Spleen (tissue), 11 donors: ENCODE data around the gene TMEM128. TPM values are rescaled to one million over a fixed set of nuclear protein-coding genes. Genes with fewer than 3 reads are reported as not detected.
"Not testable (repeated sequence)": the region's sequence is repeated elsewhere in the genome, so short reads cannot be mapped to it uniquely, and the experiment has no call there.

ENCODE experiments used
- DNase-seq: peaks from one replicate; pipeline ENCODE4 v3.0.0-alpha.2; 2020
- H3K27ac ChIP-seq, 8 donors: fragments of 200-600 bp; sonication (generic) in 7 of 8; 1 replicate in 4 of 8; 2 replicates in 4 of 8; pipeline versions ENCODE4 v1.5.0 to v1.8.0; 2016 to 2021; ENCODE audit warnings: inconsistent platforms in 4 of 8, mild to moderate bottlenecking in 4 of 8, moderate library complexity in 1 of 8
- H3K27me3 ChIP-seq, 7 donors: fragments of 200-600 bp; sonication (generic) in 6 of 7; replicated peaks in 1 of 7; 1 replicate in 4 of 7; 2 replicates in 3 of 7; pipeline versions ENCODE4 v1.5.0 to v1.8.0; 2016 to 2021; ENCODE audit warnings: inconsistent platforms in 3 of 7, mild to moderate bottlenecking in 1 of 7
- H3K36me3 ChIP-seq, 6 donors: fragments of 200-600 bp; sonication (generic) in 5 of 6; 1 replicate in 4 of 6; 2 replicates in 2 of 6; pipeline versions ENCODE4 v1.5.0 to v1.8.0; 2016 to 2021; ENCODE audit warnings: inconsistent platforms in 2 of 6
- H3K4me1 ChIP-seq, 6 donors: fragments of 200-600 bp; sonication (generic) in 5 of 6; 1 replicate in 3 of 6; 2 replicates in 3 of 6; pipeline versions ENCODE4 v1.5.0 to v1.8.0; 2016 to 2021; ENCODE audit warnings: inconsistent platforms in 3 of 6
- H3K4me3 ChIP-seq, 8 donors: fragments of 200-600 bp; sonication (generic) in 7 of 8; 1 replicate in 4 of 8; 2 replicates in 4 of 8; pipeline versions ENCODE4 v1.5.0 to v1.8.0; 2016 to 2021; ENCODE audit warnings: inconsistent platforms in 4 of 8, mild to moderate bottlenecking in 4 of 8, moderate library complexity in 2 of 8
- H3K9me3 ChIP-seq, 8 donors: fragments of 200-600 bp; sonication (generic) in 7 of 8; 1 replicate in 4 of 8; 2 replicates in 4 of 8; pipeline versions ENCODE4 v1.5.0 to v1.8.0; 2016 to 2021; ENCODE audit warnings: inconsistent platforms in 4 of 8
- POLR2A ChIP-seq, 3 donors: fragments of 450-650 bp; IDR thresholded peaks; one replicate each; pipeline ENCODE4 v1.5.1; 2017; ENCODE audit warnings: antibody characterized with exemption in 3 of 3, mild to moderate bottlenecking in 1 of 3
- POLR2AphosphoS5 ChIP-seq, 3 donors: sonication (generic); formaldehyde crosslinking; IDR thresholded peaks; one replicate each; pipeline ENCODE4 v1.5.1; 2017; ENCODE audit warnings: antibody characterized with exemption in 3 of 3
- WGBS, 5 donors: extraction: QIAGEN DNeasy Blood & Tissue Kit in 3 of 5; methylation state at CpG; one replicate each; pipeline versions ENCODE4 v1.1.5 to v1.1.7; 2013 to 2018; 5-methylcytosine and 5-hydroxymethylcytosine counted together
- intact Hi-C: fragments of 100-400 bp; cut with DNase I; formaldehyde crosslinking; loops from one replicate; pipeline ENCODE4 v1.15.0; 2023; ENCODE audit warnings: low total_unique reads
- polyA plus RNA-seq, 3 donors: library from polyadenylated mRNA; stranded (reverse); fragments of 200-250 nt; gene quantifications; one replicate each; pipeline ENCODE4 v1.2.1, GENCODE V29; 2013
- total RNA-seq, 7 donors: library from RNA; depleted of rRNA in 3 of 7; stranded (reverse); fragments of >200 nt in 3 of 7; fragmentation: NEBNext Ultra II Directional in 4 of 7; extraction: Animal tissue kit (Norgen Biotek cat#: 25700) in 4 of 7; gene quantifications; one replicate each; pipeline versions ENCODE4 v1.1.0 to v1.2.1, GENCODE V29; 2016 to 2021
- TF ChIP-seq, protein P1 (sequence below), 11 experiments: fragments of 200-600 bp in 7 of 11; fragments of 450-650 bp in 4 of 11; sonication (generic) in 4 of 11; IDR thresholded peaks in 8 of 11; conservative IDR thresholded peaks in 3 of 11; 1 replicate in 7 of 11; 2 replicates in 4 of 11; pipeline versions ENCODE4 v1.4.0 to v1.8.0; 2016 to 2021; ENCODE audit warnings: antibody characterized with exemption in 11 of 11, inconsistent platforms in 4 of 11, mild to moderate bottlenecking in 1 of 11
- donor health status: healthy with polysubstance abuse.
- donor health status: DM: no; HTN: no; CAD: no; lungs with moderate emphysema.
- donor health status: DM: no; HTN: no; CAD: no.
- donor health status: Bipolar disorder and iron deficiency.
- donor health status: healthy.
- donor health status: DM: no; HTN: no; CAD: no.
- donor health status: DM: yes; HTN: yes; CAD: no.

Gene TMEM128
- total and polyA plus RNA-seq, 10 donors, result 16.3 to 25.6 (median 21.6) TPM

GRCh38 chr4:4200624-4201023, 47.4 kb downstream of the TMEM128 start:
- no peak for DNase-seq
- H3K27me3 ChIP-seq, result peaks cover 0 to 37% (median 0%) of the 10 kb centered on the region in 7 donors
- no peak overlapping the region for H3K4me3 ChIP-seq
- 52 to 71% (median 70%) methylated on average over 4 of the region's 4 CpGs for WGBS, 5 donors
- H3K36me3 ChIP-seq, result no peaks in the 10 kb centered on the region
- no peak for TF ChIP-seq POLR2AphosphoS5 (IDR thresholded peaks at IDR 0.05)
- TF ChIP-seq POLR2A (IDR thresholded peaks at IDR 0.05), result no peak
- TF ChIP-seq, protein P1, sequence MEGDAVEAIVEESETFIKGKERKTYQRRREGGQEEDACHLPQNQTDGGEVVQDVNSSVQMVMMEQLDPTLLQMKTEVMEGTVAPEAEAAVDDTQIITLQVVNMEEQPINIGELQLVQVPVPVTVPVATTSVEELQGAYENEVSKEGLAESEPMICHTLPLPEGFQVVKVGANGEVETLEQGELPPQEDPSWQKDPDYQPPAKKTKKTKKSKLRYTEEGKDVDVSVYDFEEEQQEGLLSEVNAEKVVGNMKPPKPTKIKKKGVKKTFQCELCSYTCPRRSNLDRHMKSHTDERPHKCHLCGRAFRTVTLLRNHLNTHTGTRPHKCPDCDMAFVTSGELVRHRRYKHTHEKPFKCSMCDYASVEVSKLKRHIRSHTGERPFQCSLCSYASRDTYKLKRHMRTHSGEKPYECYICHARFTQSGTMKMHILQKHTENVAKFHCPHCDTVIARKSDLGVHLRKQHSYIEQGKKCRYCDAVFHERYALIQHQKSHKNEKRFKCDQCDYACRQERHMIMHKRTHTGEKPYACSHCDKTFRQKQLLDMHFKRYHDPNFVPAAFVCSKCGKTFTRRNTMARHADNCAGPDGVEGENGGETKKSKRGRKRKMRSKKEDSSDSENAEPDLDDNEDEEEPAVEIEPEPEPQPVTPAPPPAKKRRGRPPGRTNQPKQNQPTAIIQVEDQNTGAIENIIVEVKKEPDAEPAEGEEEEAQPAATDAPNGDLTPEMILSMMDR (IDR thresholded peaks at IDR 0.05 in 8 of 11, conservative IDR thresholded peaks at IDR 0.05 in 3 of 11), result no peak
- no peak overlapping the region for H3K27ac ChIP-seq
- intact Hi-C loops, result no loop called here
- H3K9me3 ChIP-seq, result peaks cover 0 to 5% (median 0%) of the 10 kb centered on the region in 8 donors
- no peaks in the 10 kb centered on the region for H3K4me1 ChIP-seq

- no peak for TF ChIP-seq POLR2A (IDR thresholded peaks at IDR 0.05)
- TF ChIP-seq POLR2AphosphoS5 (IDR thresholded peaks at IDR 0.05), result no peak
- TF ChIP-seq, protein P1 (IDR thresholded peaks at IDR 0.05 in 8 of 11, conservative IDR thresholded peaks at IDR 0.05 in 3 of 11), result no peak
- H3K27ac ChIP-seq, result no peak overlapping the region
- no peak overlapping the region for H3K4me3 ChIP-seq
- H3K9me3 ChIP-seq, result peaks cover 0 to 5% (median 0%) of the 10 kb centered on the region in 8 donors
- intact Hi-C loops, result no loop called here
- no peaks in the 10 kb centered on the region for H3K36me3 ChIP-seq
- H3K4me1 ChIP-seq, result no peaks in the 10 kb centered on the region
- WGBS, 5 donors, result 81 to 100% (median 86%) methylated on average over 3 of the region's 3 CpGs
- no peak for DNase-seq
- peaks cover 0 to 23% (median 0%) of the 10 kb centered on the region in 7 donors for H3K27me3 ChIP-seq
Measured at GRCh38 chr4:4195354-4195753, 52.7 kb downstream of the TMEM128 start.

DNA sequence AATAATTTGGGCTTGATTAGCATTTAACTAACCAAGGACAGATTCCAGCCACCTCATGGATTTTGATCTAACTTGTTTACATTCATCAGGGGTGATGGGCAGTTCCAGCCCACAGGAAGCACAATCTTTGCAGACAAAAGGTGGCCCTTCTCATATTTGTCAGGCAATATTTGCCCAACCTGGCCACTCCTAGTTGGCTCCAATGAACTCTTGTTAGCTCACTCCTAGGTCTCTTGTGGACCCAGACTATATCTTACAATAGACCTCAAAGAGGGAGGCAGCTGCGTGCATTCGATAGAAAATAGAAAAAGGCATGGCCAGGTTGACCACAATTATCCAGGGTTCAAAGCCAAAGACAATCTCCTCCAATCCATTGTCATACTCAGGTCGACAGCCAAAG, 59.5 kb downstream of the TMEM128 start:
- H3K36me3 ChIP-seq, H3K27ac ChIP-seq, DNase-seq, H3K4me3 ChIP-seq, H3K4me1 ChIP-seq, intact Hi-C loops, H3K9me3 ChIP-seq: not testable (repeated sequence)
- peaks cover 0 to 40% (median 0%) of the 10 kb centered on the region in 7 donors for H3K27me3 ChIP-seq
- 69 to 90% (median 86%) methylated on average over 3 of the region's 3 CpGs for WGBS, 5 donors

Other genes with a start within 250 kb of the TMEM128 start
- gene OTOP1, start 21.3 kb downstream of the TMEM128 start, total RNA-seq, result not detected
- not detected for gene OTOP1, start 21.3 kb downstream of the TMEM128 start, polyA plus RNA-seq
- gene LYAR, start 41.9 kb upstream of the TMEM128 start, total RNA-seq, result 10 to 100 TPM; 16.7 to 29.3 (median 23.3) TPM
- gene LYAR, start 41.9 kb upstream of the TMEM128 start, polyA plus RNA-seq, result 10 to 100 TPM; 13.5 to 24.6 (median 19.3) TPM
- gene ZBTB49, start 42.0 kb upstream of the TMEM128 start, total RNA-seq, result 10 to 100 TPM in 6 of 7 donors, 1 to 10 TPM in 1; 5.6 to 25.4 (median 12.0) TPM
- gene ZBTB49, start 42.0 kb upstream of the TMEM128 start, polyA plus RNA-seq, result 1 to 10 TPM; 2.7 to 5.1 (median 4.8) TPM
- gene NSG1, start 138.9 kb upstream of the TMEM128 start, total RNA-seq, result 1 to 10 TPM in 6 of 7 donors, under 1 TPM in 1; 0.66 to 4.1 (median 1.9) TPM
- gene NSG1, start 138.9 kb upstream of the TMEM128 start, polyA plus RNA-seq, result under 1 TPM; 0.22 to 0.83 (median 0.26) TPM